Measurements from ENCODE around the gene CLEC2L. TPM values are rescaled to one million over a fixed set of nuclear protein-coding genes. Genes with fewer than 3 reads are reported as not detected.
"Not testable (repeated sequence)": the region's sequence is repeated elsewhere in the genome, so short reads cannot be mapped to it uniquely, and the experiment has no call there.

Gene CLEC2L
- total RNA-seq, 4 donors from 2014 or later, result 17.3 TPM; not detected in 3

DNA sequence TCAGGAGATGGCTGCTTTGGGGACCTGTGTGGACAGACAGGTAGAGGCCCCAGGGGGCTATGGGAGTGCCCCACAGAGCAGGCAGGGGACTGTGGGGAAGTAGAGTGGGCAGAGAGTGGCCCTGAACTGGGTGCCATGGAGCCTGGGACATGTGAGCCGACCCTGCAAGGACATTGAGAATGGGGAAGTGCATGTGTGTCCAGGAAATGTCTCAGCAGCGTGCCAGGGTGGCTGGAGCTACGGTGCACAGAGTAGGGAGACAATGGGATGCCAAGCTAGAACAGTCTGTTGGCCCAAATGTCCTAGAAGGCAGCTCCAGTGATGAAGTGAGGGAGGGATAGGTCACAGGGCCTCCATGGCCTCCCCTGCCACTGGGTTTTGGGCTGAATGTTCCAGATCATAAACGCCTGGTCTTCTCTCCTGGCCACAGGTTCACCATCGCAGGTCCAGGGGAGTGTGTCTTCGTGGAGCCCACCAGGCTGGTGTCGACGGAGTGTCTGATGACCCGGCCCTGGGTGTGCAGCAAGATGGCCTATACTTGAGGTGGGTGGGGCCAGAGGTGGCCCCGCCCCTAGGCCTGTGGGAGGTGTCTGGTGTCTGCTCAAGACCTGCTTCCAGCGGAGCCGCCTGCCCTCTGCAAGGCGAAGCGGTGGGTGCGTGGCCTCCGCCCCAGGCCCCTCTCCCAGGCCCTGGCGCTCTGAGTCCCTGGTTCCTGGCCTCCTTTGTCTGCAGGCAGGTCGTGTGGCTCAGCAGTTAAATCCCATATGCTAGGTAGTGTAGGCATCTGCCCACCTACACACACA, 20.5 kb downstream of the CLEC2L start:
- no peak for DNase-seq
- in situ Hi-C loops (cut with MboI; ENCODE audit: low pct_ligation_motif_present in 1 of 4, low pct_unique_long_range_greater_than_20kb in 1 of 4, low sequenced_read_pairs in 3 of 4), result no loop called here
- H3K4me3 ChIP-seq, result no peak overlapping the region
- H3K36me3 ChIP-seq, result no peaks in the 10 kb centered on the region
- no peak for TF ChIP-seq EP300 (IDR thresholded peaks at IDR 0.05; ENCODE audit: low read depth)
- TF ChIP-seq, protein P1, sequence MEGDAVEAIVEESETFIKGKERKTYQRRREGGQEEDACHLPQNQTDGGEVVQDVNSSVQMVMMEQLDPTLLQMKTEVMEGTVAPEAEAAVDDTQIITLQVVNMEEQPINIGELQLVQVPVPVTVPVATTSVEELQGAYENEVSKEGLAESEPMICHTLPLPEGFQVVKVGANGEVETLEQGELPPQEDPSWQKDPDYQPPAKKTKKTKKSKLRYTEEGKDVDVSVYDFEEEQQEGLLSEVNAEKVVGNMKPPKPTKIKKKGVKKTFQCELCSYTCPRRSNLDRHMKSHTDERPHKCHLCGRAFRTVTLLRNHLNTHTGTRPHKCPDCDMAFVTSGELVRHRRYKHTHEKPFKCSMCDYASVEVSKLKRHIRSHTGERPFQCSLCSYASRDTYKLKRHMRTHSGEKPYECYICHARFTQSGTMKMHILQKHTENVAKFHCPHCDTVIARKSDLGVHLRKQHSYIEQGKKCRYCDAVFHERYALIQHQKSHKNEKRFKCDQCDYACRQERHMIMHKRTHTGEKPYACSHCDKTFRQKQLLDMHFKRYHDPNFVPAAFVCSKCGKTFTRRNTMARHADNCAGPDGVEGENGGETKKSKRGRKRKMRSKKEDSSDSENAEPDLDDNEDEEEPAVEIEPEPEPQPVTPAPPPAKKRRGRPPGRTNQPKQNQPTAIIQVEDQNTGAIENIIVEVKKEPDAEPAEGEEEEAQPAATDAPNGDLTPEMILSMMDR (IDR thresholded peaks at IDR 0.05), result no peak
- no peak for TF ChIP-seq POLR2A (IDR thresholded peaks at IDR 0.05)
- no peak for TF ChIP-seq POLR2AphosphoS5 (IDR thresholded peaks at IDR 0.05)
- intact Hi-C loops (cut with DNase I; ENCODE audit: low total_unique reads), result no loop called here
- no peaks in the 10 kb centered on the region for H3K27me3 ChIP-seq
- H3K4me1 ChIP-seq, result no peaks in the 10 kb centered on the region
- H3K9me3 ChIP-seq, result no peaks in the 10 kb centered on the region
- H3K27ac ChIP-seq, result no peak overlapping the region
- 86% methylated on average over 18 of the region's 18 CpGs; no CpG with 5 or more reads in 1 of the 2 donors for WGBS, 2 donors (ENCODE audit: low coverage in 1 of 2)

DNA sequence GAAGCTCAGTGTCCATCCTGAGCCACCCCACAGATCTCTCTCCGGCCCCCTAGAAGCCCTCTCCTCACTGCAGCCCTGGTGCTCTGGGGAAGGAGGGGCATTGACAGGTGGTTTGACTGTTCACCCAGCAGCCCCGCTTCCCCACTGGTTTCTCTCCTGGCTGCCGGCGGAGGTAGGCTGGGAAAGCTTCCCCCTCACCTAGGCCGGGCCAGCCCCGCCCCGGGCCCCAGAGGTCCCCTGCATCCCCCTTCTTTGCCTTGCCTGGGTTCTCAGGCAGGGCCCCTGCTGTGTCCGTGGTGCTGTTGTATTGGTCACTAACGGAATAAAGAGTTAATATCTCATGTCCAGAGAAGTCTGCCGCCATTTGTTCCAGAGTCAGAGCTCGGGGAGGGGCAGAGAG, 21.2 kb downstream of the CLEC2L start:
- Histone ChIP-seq H3K36me3 (no peaks in the 10 kb centered on the region), H3K4me1 (no peaks in the 10 kb centered on the region), H3K4me3 (no peak overlapping the region), H3K9me3 (no peaks in the 10 kb centered on the region), H3K27ac (no peak overlapping the region), H3K27me3 (no peaks in the 10 kb centered on the region)
- in situ Hi-C loops (cut with MboI; ENCODE audit: low pct_ligation_motif_present in 1 of 4, low pct_unique_long_range_greater_than_20kb in 1 of 4, low sequenced_read_pairs in 3 of 4) (no loop called here), intact Hi-C loops (cut with DNase I; ENCODE audit: low total_unique reads) (no loop called here)
- 85% methylated on average over 11 of the region's 11 CpGs; no CpG with 5 or more reads in 1 of the 2 donors for WGBS, 2 donors (ENCODE audit: low coverage in 1 of 2)
- no peak for DNase-seq
- TF ChIP-seq POLR2A (IDR thresholded peaks at IDR 0.05) (no peak), POLR2AphosphoS5 (IDR thresholded peaks at IDR 0.05) (no peak), EP300 (IDR thresholded peaks at IDR 0.05; ENCODE audit: low read depth) (no peak)
- TF ChIP-seq, protein P1 (IDR thresholded peaks at IDR 0.05), result no peak

GRCh38 chr7:139548302-139549028, 25.0 kb downstream of the CLEC2L start:
- intact Hi-C loops (cut with DNase I; ENCODE audit: low total_unique reads), result no loop called here
- in situ Hi-C loops (cut with MboI; ENCODE audit: low pct_ligation_motif_present in 1 of 4, low pct_unique_long_range_greater_than_20kb in 1 of 4, low sequenced_read_pairs in 3 of 4), result no loop called here
- 80 to 83% methylated on average over 1 to 5 of the region's 5 CpGs for WGBS, 2 donors (ENCODE audit: low coverage in 1 of 2)
- Histone ChIP-seq H3K36me3 (no peaks in the 10 kb centered on the region), H3K27ac (no peak overlapping the region), H3K4me3 (no peak overlapping the region), H3K27me3 (no peaks in the 10 kb centered on the region), H3K9me3 (no peaks in the 10 kb centered on the region), H3K4me1 (no peaks in the 10 kb centered on the region)
- TF ChIP-seq POLR2AphosphoS5 (IDR thresholded peaks at IDR 0.05) (no peak), EP300 (IDR thresholded peaks at IDR 0.05; ENCODE audit: low read depth) (no peak), POLR2A (IDR thresholded peaks at IDR 0.05) (no peak)
- TF ChIP-seq, protein P1 (IDR thresholded peaks at IDR 0.05), result no peak
- DNase-seq, result no peak

GRCh38 chr7:139553991-139554700, 30.7 kb downstream of the CLEC2L start:
- intact Hi-C loops (cut with DNase I; ENCODE audit: low total_unique reads); H3K9me3 ChIP-seq; H3K4me3 ChIP-seq; H3K27ac ChIP-seq; H3K27me3 ChIP-seq; in situ Hi-C loops (cut with MboI; ENCODE audit: low pct_ligation_motif_present in 1 of 4, low pct_unique_long_range_greater_than_20kb in 1 of 4, low sequenced_read_pairs in 3 of 4); H3K36me3 ChIP-seq; DNase-seq: not testable (repeated sequence)
- H3K4me1 ChIP-seq, result peaks cover 0 to 11% (median 0%) of the 10 kb centered on the region in 4 donors
- WGBS, 2 donors (ENCODE audit: low coverage in 1 of 2), result 89 to 100% methylated on average over 4 to 8 of the region's 8 CpGs

Data from transverse colon (tissue), 4 donors.